A549 treated with AZD2906 at 1 μM for 4 hours (cell line): Measurements from ENCODE around the gene USP31. TPM values are rescaled to one million over a fixed set of nuclear protein-coding genes. Genes with fewer than 3 reads are reported as not detected.

Experiments
- total RNA-seq: library from RNA; stranded (reverse); fragments of 200-300 nt; extraction: Qiagen RNA extraction; gene quantifications from 5 replicates; pipeline ENCODE4 v1.2.3, GENCODE V29; 2022

USP31 gene, protein sequence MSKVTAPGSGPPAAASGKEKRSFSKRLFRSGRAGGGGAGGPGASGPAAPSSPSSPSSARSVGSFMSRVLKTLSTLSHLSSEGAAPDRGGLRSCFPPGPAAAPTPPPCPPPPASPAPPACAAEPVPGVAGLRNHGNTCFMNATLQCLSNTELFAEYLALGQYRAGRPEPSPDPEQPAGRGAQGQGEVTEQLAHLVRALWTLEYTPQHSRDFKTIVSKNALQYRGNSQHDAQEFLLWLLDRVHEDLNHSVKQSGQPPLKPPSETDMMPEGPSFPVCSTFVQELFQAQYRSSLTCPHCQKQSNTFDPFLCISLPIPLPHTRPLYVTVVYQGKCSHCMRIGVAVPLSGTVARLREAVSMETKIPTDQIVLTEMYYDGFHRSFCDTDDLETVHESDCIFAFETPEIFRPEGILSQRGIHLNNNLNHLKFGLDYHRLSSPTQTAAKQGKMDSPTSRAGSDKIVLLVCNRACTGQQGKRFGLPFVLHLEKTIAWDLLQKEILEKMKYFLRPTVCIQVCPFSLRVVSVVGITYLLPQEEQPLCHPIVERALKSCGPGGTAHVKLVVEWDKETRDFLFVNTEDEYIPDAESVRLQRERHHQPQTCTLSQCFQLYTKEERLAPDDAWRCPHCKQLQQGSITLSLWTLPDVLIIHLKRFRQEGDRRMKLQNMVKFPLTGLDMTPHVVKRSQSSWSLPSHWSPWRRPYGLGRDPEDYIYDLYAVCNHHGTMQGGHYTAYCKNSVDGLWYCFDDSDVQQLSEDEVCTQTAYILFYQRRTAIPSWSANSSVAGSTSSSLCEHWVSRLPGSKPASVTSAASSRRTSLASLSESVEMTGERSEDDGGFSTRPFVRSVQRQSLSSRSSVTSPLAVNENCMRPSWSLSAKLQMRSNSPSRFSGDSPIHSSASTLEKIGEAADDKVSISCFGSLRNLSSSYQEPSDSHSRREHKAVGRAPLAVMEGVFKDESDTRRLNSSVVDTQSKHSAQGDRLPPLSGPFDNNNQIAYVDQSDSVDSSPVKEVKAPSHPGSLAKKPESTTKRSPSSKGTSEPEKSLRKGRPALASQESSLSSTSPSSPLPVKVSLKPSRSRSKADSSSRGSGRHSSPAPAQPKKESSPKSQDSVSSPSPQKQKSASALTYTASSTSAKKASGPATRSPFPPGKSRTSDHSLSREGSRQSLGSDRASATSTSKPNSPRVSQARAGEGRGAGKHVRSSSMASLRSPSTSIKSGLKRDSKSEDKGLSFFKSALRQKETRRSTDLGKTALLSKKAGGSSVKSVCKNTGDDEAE (N-terminal part only)
- 12.7 to 15.1 TPM (median 14.6 TPM) in 5 replicates for total RNA-seq

DNA sequence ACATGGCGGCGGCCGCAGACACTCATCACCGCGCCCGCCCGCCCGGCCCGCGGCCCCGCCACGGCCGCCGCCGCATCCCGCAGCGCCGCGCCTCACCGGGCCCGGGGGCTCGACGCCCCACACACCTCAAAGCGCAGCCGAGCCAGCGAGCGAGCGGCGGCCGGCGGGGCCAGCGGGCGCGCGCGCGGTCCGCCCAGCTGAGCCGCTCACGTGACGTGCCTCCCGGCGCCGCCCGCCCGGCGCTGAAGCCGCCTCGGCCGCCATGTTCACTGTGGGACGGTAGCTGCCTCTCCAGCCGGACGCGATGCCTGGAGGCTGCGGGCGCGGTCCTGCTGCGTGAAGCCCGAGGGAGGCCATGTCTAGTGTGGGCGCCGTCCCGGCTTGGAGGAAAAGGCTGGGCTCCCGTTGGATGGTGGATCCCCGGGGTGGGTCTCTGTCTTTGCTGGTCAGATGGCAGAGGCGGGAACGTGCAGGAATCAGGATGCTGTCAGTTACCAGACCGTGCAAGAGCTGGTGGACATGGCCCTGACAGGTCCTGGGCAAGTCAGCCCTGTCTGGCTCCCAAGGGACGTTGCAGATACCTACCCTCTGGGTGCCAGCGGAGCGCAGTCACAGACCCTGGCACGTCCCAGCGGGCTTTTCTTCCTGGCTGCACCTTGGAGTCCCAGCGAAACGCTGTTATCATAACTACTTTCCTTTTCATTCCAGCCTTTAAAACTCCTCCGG lies at the start of gene USP31:
USP31 (minus strand) TSS at position 186 of the 726 bp plus-strand sequence; CDS start at position 4, 182 bp downstream.

GRCh38 chr16:23182679-23183542 lies 33.7 kb upstream of the USP31 start, which contains the start of gene SCNN1G:
Gene SCNN1G (plus strand): TSS chr16:23182745. CDS start chr16:23186272, 3,527 bp downstream.

Other genes starting within 250 kb of the USP31 start
- gene SCNN1G, start 33.3 kb upstream of the USP31 start, total RNA-seq: 2.6 to 3.4 TPM (median 3.0 TPM) in 5 replicates
- 0.52 to 0.88 TPM (median 0.69 TPM) in 5 replicates for gene SCNN1B, start 152.8 kb upstream of the USP31 start, total RNA-seq